HepG2 (cell line): ENCODE data around the gene CAPN15. TPM values are rescaled to one million over a fixed set of nuclear protein-coding genes. Genes with fewer than 3 reads are reported as not detected.

Experiments used
- BORCS8-MEF2B ChIP-seq: sonication (generic); formaldehyde crosslinking; IDR thresholded peaks from 2 replicates; pipeline ENCODE4 v1.8.0; 2022; ENCODE audit warnings: mild to moderate bottlenecking, missing genetic modification reagents
- CTCF ChIP-seq: sonication (generic); formaldehyde crosslinking; IDR thresholded peaks from 2 replicates; pipeline ENCODE4 v1.5.0; 2020; ENCODE audit warnings: mild to moderate bottlenecking, missing genetic modification reagents, moderate library complexity
- DNMT1 ChIP-seq: sonication (generic); formaldehyde crosslinking; IDR thresholded peaks from 2 replicates; pipeline ENCODE4 v1.5.1; 2020; ENCODE audit warnings: mild to moderate bottlenecking, missing genetic modification reagents
- GABPA ChIP-seq, 2 experiments: IDR thresholded peaks; 2 replicates each; pipeline ENCODE4 v1.6.1; 2011 to 2016; ENCODE audit warnings: low read depth in 2 of 2, low read length in 1 of 2, missing biosample characterization in 1 of 2, missing genetic modification characterization in 1 of 2
- HNRNPH1 ChIP-seq: fragments of 200-400 bp; formaldehyde crosslinking; optimal IDR thresholded peaks from 2 replicates; pipeline ENCODE3; 2017; ENCODE audit warnings: mild to moderate bottlenecking, low read depth, low read length
- HNRNPLL ChIP-seq: fragments of 200-400 bp; formaldehyde crosslinking; IDR thresholded peaks from 2 replicates; pipeline ENCODE4 v1.6.1; 2017; ENCODE audit warnings: mild to moderate bottlenecking, low read depth, low read length; ENCODE audit not compliant: poor library complexity, severe bottlenecking
- IKZF1 ChIP-seq: fragments of 450-650 bp; IDR thresholded peaks from 2 replicates; pipeline ENCODE4 v1.7.1; 2016
- KDM4B ChIP-seq: sonication (generic); formaldehyde crosslinking; IDR thresholded peaks from 2 replicates; pipeline ENCODE4 v1.4.0; 2020; ENCODE audit warnings: missing genetic modification reagents
- PATZ1 ChIP-seq: sonication (generic); formaldehyde crosslinking; IDR thresholded peaks from 2 replicates; pipeline ENCODE4 v1.4.0; 2020; ENCODE audit warnings: missing genetic modification reagents
- PHF21A ChIP-seq: sonication (generic); formaldehyde crosslinking; IDR thresholded peaks from 2 replicates; pipeline ENCODE4 v1.5.0; 2020; ENCODE audit warnings: mild to moderate bottlenecking, missing genetic modification reagents
- SMAD9 ChIP-seq: sonication (generic); formaldehyde crosslinking; IDR thresholded peaks from 2 replicates; pipeline ENCODE4 v1.5.1; 2020; ENCODE audit warnings: mild to moderate bottlenecking, missing genetic modification reagents
- SOX6 ChIP-seq, 2 experiments: fragments of 450-650 bp in 1 of 2; sonication (generic) in 1 of 2; formaldehyde crosslinking in 1 of 2; IDR thresholded peaks; 2 replicates each; pipeline versions ENCODE4 v1.4.0 to v1.6.1; 2017 to 2020; ENCODE audit warnings: antibody characterized with exemption in 1 of 2, mild to moderate bottlenecking in 1 of 2, missing genetic modification reagents in 1 of 2
- TCF7 ChIP-seq: sonication (generic); IDR thresholded peaks from 2 replicates; pipeline ENCODE4 v1.6.1; 2016; ENCODE audit warnings: antibody characterized with exemption, low read depth
- TFDP1 ChIP-seq: IDR thresholded peaks from 2 replicates; pipeline ENCODE4 v1.6.1; 2016; ENCODE audit warnings: missing compliant biosample characterization, missing genetic modification reagents, borderline replicate concordance
- ZGPAT ChIP-seq: IDR thresholded peaks from 2 replicates; pipeline ENCODE4 v1.6.1; 2016; ENCODE audit warnings: mild to moderate bottlenecking
- ZNF441 ChIP-seq: sonication (generic); formaldehyde crosslinking; IDR thresholded peaks from 2 replicates; pipeline ENCODE4 v1.7.0; 2021; ENCODE audit warnings: missing genetic modification reagents, borderline replicate concordance
- ZNF484 ChIP-seq: sonication (generic); formaldehyde crosslinking; IDR thresholded peaks from 2 replicates; pipeline ENCODE4 v1.5.1; 2020; ENCODE audit warnings: mild to moderate bottlenecking, low read depth, missing genetic modification reagents, borderline replicate concordance
- ZNF639 ChIP-seq: conservative IDR thresholded peaks from 2 replicates; pipeline ENCODE4 v1.6.1; 2018; ENCODE audit warnings: missing genetic modification reagents
- ZNF710 ChIP-seq: sonication (generic); formaldehyde crosslinking; IDR thresholded peaks from 2 replicates; pipeline ENCODE4 v1.5.0; 2020; ENCODE audit warnings: mild to moderate bottlenecking, missing genetic modification reagents, borderline replicate concordance
- ZNF746 ChIP-seq: sonication (generic); formaldehyde crosslinking; IDR thresholded peaks from 2 replicates; pipeline ENCODE4 v1.8.0; 2022; ENCODE audit warnings: mild to moderate bottlenecking, missing genetic modification reagents
- polyA plus RNA-seq, 8 experiments: library from polyadenylated mRNA; depleted of rRNA in 3 of 8; stranded (reverse) in 7 of 8; unstranded in 1 of 8; fragments of >200 nt; fragmentation: Illumina TruSeq in 4 of 8; extraction: Trizol in 4 of 8; gene quantifications; 2 replicates each; pipeline versions ENCODE4 v1.2.1 to v1.2.3, GENCODE V29; 2011 to 2016; ENCODE audit warnings: low read depth in 4 of 8, missing spikeins in 1 of 8, mixed read lengths in 1 of 8; ENCODE audit not compliant: insufficient read depth in 1 of 8
- total RNA-seq, 5 experiments: library from RNA; depleted of rRNA; stranded (reverse); fragments of >200 nt; fragmentation: Illumina TruSeq; extraction: Trizol; gene quantifications; 2 replicates each; pipeline ENCODE4 v1.2.3, GENCODE V29; 2016; ENCODE audit warnings: low read depth in 1 of 5

Gene CAPN15
- total and polyA plus RNA-seq, 2 of the 13 experiments (the other 11 are each of a cell fraction or from before 2014, with no cell fraction given): 14.9 to 24.5 TPM

GRCh38 chr16:578870-579405, 51.4 kb downstream of the CAPN15 start (continued):
- no peak for TF ChIP-seq ZNF710
- no peak for TF ChIP-seq ZNF746 (CRISPR knock-in tag)
- TF ChIP-seq CTCF (CRISPR knock-in tag): peak; percentile 98
- TF ChIP-seq ZNF484 (CRISPR knock-in tag): no peak
- TF ChIP-seq DNMT1 (CRISPR knock-in tag): no peak
- no peak for TF ChIP-seq KDM4B (CRISPR knock-in tag)
- TF ChIP-seq ZGPAT: peak; percentile 41; the same call in 1 of the 2 replicates
- TF ChIP-seq PATZ1 (CRISPR knock-in tag): peak; percentile 85
- no peak for TF ChIP-seq ZNF639 (CRISPR knock-in tag)
- TF ChIP-seq HNRNPLL: peak; percentile 44
- TF ChIP-seq BORCS8-MEF2B (CRISPR knock-in tag): peak; percentile 71
- TF ChIP-seq SOX6 (IDR thresholded peaks at IDR 0.05): no peak
- no peak for TF ChIP-seq SOX6 (CRISPR knock-in tag; IDR thresholded peaks at IDR 0.05)
- TF ChIP-seq TFDP1: peak; percentile 50; the same call in 1 of the 2 replicates
- TF ChIP-seq ZNF441: no peak
- no peak for TF ChIP-seq HNRNPH1
- no peak for TF ChIP-seq IKZF1
- no peak for TF ChIP-seq TCF7
- no peak for TF ChIP-seq PHF21A (CRISPR knock-in tag)
- TF ChIP-seq SMAD9 (CRISPR knock-in tag): no peak
- TF ChIP-seq GABPA (IDR thresholded peaks at IDR 0.05; ENCODE audit: low read depth, low read length): no peak
- TF ChIP-seq GABPA (CRISPR knock-in tag; IDR thresholded peaks at IDR 0.05; ENCODE audit: low read depth): peak; percentile 20; the same call in 1 of the 2 replicates
